NCI-H2081 treated with DMSO at 0.1 percent for 48 hours (cell line): ENCODE measurements around the gene CTIF.

Experiments
- DNase-seq: peaks from one replicate; lab custom pipeline; 2025; lab: John Stamatoyannopoulos, UW

CTIF gene

GRCh38 chr18:48851599-48851960 is 312.7 kb downstream of the CTIF start:
- no peak for DNase-seq

DNA sequence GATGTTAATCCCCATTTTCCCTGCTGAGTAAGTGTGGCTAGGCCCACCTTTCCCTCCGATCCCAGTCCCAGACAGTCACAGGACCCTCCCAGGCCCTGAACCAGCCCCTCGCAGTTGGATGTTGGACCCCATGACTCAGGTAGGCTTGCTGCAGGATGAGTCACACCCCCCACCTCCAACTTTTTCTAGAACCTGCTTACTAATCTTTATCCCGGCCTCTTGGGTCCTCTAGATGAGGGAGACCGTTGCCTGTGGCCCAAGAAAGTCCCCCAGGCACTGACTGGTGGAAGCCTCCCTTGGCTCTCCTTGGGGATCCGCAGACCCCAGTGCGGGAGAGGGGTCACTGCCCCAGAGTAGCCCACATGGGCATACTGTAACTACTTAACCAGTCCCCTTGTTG is 313.5 kb downstream of the CTIF start:
- DNase-seq = no peak

GRCh38 chr18:48852794-48853193 is 314.0 kb downstream of the CTIF start:
- no peak for DNase-seq

- no peak for DNase-seq
These were observed 314.8 kb downstream of the CTIF start for GRCh38 chr18:48853588-48853987.

- no peak for DNase-seq
These were observed 315.9 kb downstream of the CTIF start for GRCh38 chr18:48854780-48855179.

DNA sequence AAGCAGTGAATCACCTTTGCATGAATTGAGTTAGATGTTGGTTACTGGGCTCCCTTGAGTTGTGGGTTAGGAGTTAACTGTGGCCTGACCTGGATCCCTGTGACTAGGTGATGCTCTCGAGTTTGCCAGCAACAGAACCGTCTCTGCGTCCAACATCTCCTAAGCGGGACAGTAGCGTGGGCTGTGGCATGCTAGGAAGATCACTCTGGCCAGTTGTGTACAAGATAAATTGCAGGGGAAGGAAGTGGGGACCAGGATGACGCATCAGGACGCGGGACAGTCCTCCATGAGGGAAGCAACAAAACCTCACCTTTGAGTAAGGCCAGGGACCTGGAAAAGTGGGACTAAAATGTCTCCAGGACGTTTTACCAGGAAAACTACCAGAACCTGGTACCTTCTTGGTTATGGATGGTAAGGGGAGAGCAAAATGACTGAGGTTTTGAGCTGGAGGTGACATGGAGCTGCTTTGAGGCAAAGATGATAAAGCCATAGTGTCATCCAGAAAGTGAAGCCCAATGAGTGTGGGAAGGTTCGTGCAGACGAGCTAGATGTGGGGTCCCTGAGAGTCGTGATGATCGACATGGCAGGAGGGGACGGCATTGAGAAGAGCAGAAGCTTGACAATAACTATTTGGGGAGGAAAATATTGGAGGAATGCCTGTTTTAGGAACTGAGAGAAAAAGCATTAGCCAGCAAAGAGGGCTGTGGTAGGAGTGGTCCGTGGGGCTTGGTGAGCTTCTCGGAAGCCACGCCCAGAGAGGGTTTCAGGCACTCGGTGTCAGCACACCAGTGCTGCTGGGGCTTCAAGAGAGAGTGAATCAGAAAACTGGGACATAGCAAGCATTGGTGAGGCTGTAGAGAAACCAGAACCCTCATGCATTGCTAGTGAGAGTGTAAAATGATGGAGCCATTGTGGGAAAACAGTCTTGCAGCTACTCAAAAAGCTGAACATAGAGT is 316.9 kb downstream of the CTIF start:
- no peak for DNase-seq

GRCh38 chr18:48857023-48857694 is 318.3 kb downstream of the CTIF start:
- DNase-seq = no peak

DNA sequence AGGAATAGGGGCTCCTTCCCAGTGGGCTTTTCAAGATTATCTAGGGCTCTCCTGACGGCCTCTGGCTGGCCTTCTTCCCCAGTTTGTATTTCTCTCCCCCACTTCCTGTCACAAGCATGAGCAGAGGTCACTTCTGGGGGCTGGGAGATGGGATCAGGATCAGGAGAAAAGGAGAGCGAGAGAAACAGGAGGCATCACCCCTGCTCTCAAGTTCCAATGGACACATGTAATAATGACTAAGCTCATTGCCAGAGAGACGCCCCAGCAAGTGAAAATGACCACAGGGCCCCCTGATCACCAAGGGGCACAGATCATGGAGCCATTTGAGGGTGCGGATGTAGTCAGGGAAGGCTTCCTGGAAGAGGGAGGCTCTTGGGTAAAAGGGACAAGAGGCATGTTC is 319.8 kb downstream of the CTIF start:
- no peak for DNase-seq

GRCh38 chr18:48859311-48860268 is 320.8 kb downstream of the CTIF start:
- no peak for DNase-seq

DNA sequence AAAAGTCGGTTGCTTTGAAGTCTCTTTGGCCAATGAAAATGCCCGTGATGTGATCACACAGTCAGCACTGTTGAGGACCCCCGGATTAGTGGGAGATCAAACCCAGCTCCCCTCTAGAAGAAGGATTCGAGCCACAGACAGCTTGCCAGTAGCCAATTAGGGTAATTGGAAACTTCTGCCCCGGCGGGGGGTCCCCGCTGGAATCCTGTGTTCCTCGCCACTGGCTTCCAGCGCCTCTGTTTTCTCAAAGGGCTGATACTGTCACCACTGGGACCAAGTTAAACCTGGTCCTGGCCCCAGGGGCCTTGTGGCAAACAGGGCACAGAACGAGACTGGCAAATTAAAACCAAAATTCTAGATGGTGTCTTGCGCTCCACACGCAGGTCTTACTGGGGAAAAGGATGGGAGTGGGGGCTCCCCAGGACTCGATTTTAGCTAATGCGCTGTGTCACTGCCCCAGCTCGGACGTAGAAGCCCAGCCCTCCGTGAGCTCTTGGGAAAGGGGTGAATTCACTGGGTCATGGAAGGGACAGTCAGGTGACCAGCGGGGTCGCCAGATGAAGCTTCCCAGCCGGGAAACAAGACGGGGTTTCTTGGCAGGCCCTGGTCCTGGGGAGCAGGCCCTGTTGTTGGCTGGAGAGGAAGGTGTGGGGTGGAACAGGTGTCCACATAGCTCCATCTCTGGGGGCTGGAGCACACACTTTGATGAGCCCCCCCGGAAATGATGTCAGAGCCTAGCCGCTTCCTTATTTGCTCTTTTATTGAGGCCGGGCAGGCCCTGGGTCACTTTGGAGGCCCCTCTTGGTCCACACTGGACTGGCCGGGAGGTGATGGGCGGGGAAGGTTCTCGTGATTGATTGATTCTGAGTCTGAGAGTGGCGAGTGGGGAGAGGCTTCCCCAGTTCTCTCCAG is 321.7 kb downstream of the CTIF start:
- no peak for DNase-seq

GRCh38 chr18:48861181-48861708 is 322.4 kb downstream of the CTIF start:
- no peak for DNase-seq

DNA sequence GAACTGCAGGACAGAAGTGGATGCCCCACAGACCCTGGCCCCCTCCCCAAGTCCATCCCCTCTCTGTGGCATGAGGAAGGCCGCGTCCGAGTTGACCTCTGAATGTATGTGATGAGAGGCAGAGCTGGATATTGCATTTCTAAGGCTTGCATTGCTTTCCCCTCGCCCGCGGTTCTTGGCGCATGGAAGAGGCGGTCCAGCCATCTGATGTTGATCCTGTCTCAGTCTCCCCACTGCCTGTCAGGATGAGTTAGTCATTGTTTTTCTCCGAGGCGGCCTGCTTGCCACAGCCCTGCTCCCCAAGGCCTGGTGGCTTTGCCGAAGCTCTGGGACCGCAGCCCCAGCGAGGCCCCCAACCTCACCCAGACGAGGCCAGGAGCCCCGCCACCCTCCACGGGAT is 323.3 kb downstream of the CTIF start:
- no peak for DNase-seq

GRCh38 chr18:48862678-48863270 is 323.9 kb downstream of the CTIF start:
- no peak for DNase-seq

- DNase-seq = no peak
These were observed 324.7 kb downstream of the CTIF start for GRCh38 chr18:48863432-48864065.

GRCh38 chr18:48864876-48865275 is 326.0 kb downstream of the CTIF start:
- no peak for DNase-seq

DNA sequence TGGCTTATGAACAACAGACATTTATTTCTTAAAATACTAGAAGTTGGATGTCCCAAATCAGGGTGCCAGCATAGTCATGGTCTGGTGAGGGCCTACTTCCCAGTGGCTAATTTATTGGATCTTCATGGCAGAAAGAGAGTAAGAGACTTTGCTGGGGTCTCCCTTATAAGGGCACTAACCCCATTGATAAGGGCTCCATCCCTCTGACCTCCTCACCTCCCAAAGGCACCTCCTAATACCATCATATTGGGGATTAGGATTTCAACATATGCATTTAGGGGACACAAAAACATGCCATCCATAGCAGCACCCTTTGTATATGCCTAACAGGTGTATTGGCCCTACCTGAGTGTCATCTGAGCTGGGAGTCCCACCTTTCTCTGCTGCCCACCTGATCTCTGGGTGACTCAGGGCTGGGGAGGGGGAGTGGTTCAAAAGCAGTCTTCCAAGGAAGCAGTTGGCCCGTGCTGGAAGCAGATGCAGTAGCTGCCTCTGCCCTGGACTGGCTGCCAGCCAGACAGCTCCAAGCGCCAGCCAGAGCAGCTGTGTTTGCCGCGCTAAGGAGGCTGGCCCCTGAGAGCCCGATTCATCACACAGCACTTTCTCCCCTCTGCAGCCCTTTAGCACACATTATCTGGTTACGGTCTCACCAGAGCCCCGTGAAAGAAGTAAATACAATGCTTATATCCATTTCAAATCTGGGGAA is 327.4 kb downstream of the CTIF start:
- peak; percentile 59 for DNase-seq

GRCh38 chr18:48866856-48867255 is 328.0 kb downstream of the CTIF start:
- DNase-seq = no peak

GRCh38 chr18:48867978-48868377 is 329.1 kb downstream of the CTIF start:
- DNase-seq = no peak
